ENCODE measurements around the gene ZBTB20. TPM values are rescaled to one million over a fixed set of nuclear protein-coding genes. Genes with fewer than 3 reads are reported as not detected.

The ZBTB20 gene
- total RNA-seq, 1 donor from 2014 or later: 11.2 TPM

- TF ChIP-seq CTCF (conservative IDR thresholded peaks at IDR 0.05; ENCODE audit: low read depth, low read length): no peak
- no peak overlapping the region for H3K4me3 ChIP-seq (ENCODE audit: low read depth, low read length)
Measured at GRCh38 chr3:114892131-114892879, 254.8 kb downstream of the ZBTB20 start.

GRCh38 chr3:114887806-114888205, 259.3 kb downstream of the ZBTB20 start:
- H3K4me3 ChIP-seq (ENCODE audit: low read depth, low read length): no peak overlapping the region
- TF ChIP-seq CTCF (conservative IDR thresholded peaks at IDR 0.05; ENCODE audit: low read depth, low read length): no peak
- DNase-seq (ENCODE audit: low read depth): no peak

More at GRCh38 chr3:114892131-114892879, 254.8 kb downstream of the ZBTB20 start:
- DNase-seq (ENCODE audit: low read depth): no peak

- TF ChIP-seq CTCF (conservative IDR thresholded peaks at IDR 0.05; ENCODE audit: low read depth, low read length): no peak
- H3K4me3 ChIP-seq (ENCODE audit: low read depth, low read length): no peak overlapping the region
- no peak for DNase-seq (ENCODE audit: low read depth)
Measured at GRCh38 chr3:114886905-114887304, 260.2 kb downstream of the ZBTB20 start.

- no peak overlapping the region for H3K4me3 ChIP-seq (ENCODE audit: low read depth, low read length)
- no peak for TF ChIP-seq CTCF (conservative IDR thresholded peaks at IDR 0.05; ENCODE audit: low read depth, low read length)
- no peak for DNase-seq (ENCODE audit: low read depth)
Measured at GRCh38 chr3:114884213-114884923, 262.7 kb downstream of the ZBTB20 start.

GRCh38 chr3:114880078-114880477, 267.0 kb downstream of the ZBTB20 start:
- no peak for TF ChIP-seq CTCF (conservative IDR thresholded peaks at IDR 0.05; ENCODE audit: low read depth, low read length)
- DNase-seq (ENCODE audit: low read depth): no peak
- H3K4me3 ChIP-seq (ENCODE audit: low read depth, low read length): no peak overlapping the region

- DNase-seq (ENCODE audit: low read depth): no peak
- no peak for TF ChIP-seq CTCF (conservative IDR thresholded peaks at IDR 0.05; ENCODE audit: low read depth, low read length)
- peak overlapping the region; percentile 26 for H3K4me3 ChIP-seq (ENCODE audit: low read depth, low read length)
Measured at GRCh38 chr3:114879059-114880031, 267.7 kb downstream of the ZBTB20 start.
